RWPE1 (cell line): ENCODE results near the gene KIAA0232.

Experiments used
- CTCF ChIA-PET: fragments of 350-600 bp; sonication (Branson Sonifier 250); formaldehyde crosslinking; extraction: SDS; loops from one replicate; lab custom pipeline; 2021; lab: Yijun Ruan, JAX
- POLR2A ChIA-PET: fragments of 400-600 bp; formaldehyde crosslinking; extraction: SDS; loops from one replicate; lab custom pipeline; 2020; ENCODE audit warnings: antibody characterized with exemption; ENCODE audit not compliant: low non-redundant PET; lab: Yijun Ruan, JAX
- DNase-seq: peaks from one replicate; pipeline ENCODE4 v3.0.0; 2012; ENCODE audit warnings: low spot score
- H3K27ac ChIP-seq: fragments of 450-650 bp; 2 replicates; pipeline ENCODE4 v1.5.1; 2017
- TF ChIP-seq, protein P1 (sequence below): fragments of 450-650 bp; conservative IDR thresholded peaks from 2 replicates; pipeline ENCODE4 v1.5.1; 2017; ENCODE audit warnings: low read depth, mild to moderate bottlenecking

KIAA0232 gene

DNA sequence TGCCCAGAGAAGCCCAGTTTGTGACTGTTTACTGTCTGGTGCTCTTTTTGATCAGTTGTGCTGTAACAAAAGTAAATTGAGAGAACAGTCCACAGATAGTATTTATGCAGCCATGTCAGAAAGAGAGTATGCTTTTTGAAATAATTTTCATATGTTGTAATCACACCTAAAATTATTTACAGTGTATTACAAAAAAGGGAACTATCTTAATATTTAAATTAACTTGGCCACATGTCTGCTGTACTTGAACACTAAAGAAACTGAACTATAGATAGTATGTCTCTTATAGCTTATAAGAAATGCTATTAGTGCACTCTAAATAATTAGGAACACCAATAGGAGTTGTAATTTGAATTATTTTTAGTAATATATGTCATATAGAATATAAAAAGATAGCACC, 30.2 kb downstream of the KIAA0232 start:
- TF ChIP-seq, protein P1, sequence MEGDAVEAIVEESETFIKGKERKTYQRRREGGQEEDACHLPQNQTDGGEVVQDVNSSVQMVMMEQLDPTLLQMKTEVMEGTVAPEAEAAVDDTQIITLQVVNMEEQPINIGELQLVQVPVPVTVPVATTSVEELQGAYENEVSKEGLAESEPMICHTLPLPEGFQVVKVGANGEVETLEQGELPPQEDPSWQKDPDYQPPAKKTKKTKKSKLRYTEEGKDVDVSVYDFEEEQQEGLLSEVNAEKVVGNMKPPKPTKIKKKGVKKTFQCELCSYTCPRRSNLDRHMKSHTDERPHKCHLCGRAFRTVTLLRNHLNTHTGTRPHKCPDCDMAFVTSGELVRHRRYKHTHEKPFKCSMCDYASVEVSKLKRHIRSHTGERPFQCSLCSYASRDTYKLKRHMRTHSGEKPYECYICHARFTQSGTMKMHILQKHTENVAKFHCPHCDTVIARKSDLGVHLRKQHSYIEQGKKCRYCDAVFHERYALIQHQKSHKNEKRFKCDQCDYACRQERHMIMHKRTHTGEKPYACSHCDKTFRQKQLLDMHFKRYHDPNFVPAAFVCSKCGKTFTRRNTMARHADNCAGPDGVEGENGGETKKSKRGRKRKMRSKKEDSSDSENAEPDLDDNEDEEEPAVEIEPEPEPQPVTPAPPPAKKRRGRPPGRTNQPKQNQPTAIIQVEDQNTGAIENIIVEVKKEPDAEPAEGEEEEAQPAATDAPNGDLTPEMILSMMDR: no peak
- H3K27ac ChIP-seq: no peak overlapping the region
- DNase-seq: no peak
- POLR2A ChIA-PET: no interaction called here
- CTCF ChIA-PET: no interaction called here

DNA sequence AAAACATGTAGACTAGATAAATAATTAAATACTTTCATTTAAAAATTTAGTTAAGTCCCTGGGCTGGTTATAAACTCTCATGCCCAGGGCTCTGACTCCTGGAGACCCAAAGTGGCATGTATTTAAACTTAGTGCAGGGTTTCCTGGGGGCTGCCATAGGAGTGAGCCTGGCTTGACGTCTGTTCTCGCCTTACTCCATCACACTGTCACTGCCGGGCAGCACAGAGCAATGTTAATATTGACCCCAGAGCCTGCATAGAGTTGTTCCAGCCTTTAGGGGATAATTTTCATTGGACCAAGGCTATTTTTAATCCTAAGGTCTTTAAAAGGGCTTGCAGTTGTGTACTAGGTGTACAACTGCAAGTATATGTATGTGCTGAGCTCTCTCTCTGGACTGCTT, 31.2 kb downstream of the KIAA0232 start:
- TF ChIP-seq, protein P1: no peak
- CTCF ChIA-PET: no interaction called here

DNA sequence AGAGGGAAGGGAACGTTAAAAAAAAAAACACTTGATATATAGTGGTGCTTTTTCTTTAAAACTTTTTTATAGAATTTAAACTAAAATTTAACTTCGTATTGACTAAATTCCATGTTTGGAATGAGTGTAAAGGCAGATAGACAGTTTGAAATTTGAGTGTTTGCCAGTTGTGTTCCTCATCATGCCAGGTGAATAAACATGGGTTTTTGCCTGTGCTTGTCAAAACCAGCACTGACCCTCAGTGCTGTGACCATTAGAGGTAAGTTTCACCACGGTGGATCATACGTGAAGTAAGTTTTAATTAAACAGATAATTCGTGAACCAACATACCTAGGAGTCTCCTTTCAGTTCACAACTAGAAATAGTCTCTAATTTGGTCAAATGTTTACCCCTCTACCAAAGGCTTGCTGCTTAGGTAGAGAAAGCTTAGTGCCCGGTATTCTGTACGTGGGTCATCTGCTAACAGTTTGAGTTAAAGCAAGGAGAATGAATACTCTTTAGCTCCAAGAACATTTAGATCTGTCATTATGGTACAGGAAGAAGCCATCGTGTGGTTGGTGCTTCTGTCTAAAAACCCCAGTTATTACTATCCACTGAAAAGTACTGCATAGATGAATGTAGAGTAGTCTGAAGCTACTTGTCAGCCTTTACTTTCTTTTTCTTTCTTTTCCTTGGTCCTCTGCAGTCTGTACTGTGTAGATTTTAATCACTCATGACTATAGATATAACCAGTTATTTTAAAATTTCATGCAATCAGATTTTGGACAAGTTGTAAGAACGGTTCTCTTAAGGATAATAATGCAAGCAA, 32.7 kb downstream of the KIAA0232 start:
- TF ChIP-seq, protein P1: no peak
- H3K27ac ChIP-seq: no peak overlapping the region
- ChIA-PET POLR2A (no interaction called here), CTCF (interaction anchor here (0.6 kb wide), 2 partner anchors 51 to 159 kb away, joined by 3 read pairs; no protein-coding TSS in a partner anchor)
- no peak for DNase-seq

More for the DNA sequence above, 31.2 kb downstream of the KIAA0232 start:
- POLR2A ChIA-PET: no interaction called here
- no peak for DNase-seq
- H3K27ac ChIP-seq: no peak overlapping the region

DNA sequence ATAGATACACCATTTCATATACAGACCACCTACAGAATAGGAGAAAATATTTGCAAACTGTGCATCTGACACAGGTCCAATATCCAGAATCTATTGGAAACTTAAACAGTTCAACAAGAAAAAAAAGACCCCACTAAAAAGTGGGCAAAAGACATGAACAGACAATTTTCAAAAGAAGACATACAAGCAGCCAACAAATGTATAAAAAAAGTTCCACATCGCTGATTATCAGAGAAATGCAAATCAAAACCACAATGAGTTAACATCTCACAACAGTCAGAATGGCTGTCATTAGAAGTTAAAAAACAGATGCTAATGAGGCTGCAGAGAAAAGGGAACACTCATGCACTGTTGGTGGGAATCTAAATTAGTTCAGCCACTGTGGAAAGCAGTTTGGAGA, 36.8 kb downstream of the KIAA0232 start:
- POLR2A ChIA-PET: no interaction called here
- no peak overlapping the region for H3K27ac ChIP-seq
- DNase-seq: no peak
- CTCF ChIA-PET: no interaction called here
- TF ChIP-seq, protein P1: no peak

DNA sequence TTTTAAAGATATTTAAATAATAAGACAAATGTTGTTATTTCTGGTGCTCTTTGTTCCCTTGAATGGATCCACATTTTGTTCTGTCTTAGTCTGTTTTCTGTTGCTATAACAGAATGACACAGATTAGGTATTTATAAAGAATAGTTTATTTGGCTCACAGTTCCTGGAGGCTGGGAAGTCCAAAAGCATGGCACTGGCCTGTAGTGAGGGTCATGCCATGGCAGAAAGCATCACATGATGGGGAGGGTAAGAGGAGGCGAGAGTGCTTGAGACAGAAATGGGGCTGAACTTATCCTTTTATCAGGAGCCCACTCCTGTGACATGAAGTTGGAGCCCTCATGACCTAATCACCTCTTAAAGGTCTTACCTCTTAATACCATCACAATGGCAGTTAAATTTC, 38.2 kb downstream of the KIAA0232 start:
- ChIA-PET CTCF (no interaction called here), POLR2A (no interaction called here)

DNA sequence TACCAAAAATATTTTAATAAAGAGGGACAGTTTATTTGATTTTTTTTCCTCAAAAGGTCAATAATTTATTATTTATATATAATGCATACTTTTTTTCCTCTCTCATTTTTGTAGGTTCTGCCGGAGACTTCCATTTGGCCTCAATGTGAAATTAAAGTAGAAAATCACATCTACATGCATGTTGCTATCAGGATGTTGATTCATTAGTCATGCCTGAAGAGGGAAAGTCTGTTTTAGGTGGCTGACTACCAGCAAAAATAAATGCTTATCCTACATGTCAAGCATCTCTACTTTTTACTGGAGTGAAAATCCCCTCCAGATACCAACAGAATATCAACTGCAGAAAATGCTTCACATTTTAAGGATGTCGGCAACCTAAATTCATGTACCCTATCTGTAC, 41.5 kb downstream of the KIAA0232 start:
- POLR2A ChIA-PET: no interaction called here
- CTCF ChIA-PET: no interaction called here
- TF ChIP-seq, protein P1: no peak
- no peak for DNase-seq
- no peak overlapping the region for H3K27ac ChIP-seq

More for the DNA sequence above, 38.2 kb downstream of the KIAA0232 start:
- TF ChIP-seq, protein P1: no peak
- no peak for DNase-seq
- no peak overlapping the region for H3K27ac ChIP-seq
